HepG2 (cell line): ENCODE measurements around the gene DAAM2. TPM values are rescaled to one million over a fixed set of nuclear protein-coding genes. Genes with fewer than 3 reads are reported as not detected.

ENCODE experiments used
- ATAC-seq: fragments of 200-7000 bp; cut with Tn5 transposase; 3 replicates; pipeline ENCODE4 v1.9.1; 2020; ENCODE audit warnings: mild to moderate bottlenecking, moderate library complexity
- BruUV-seq: library from RNA; stranded (reverse); fragments of 400-500 nt; replicated peaks from 2 replicates; lab custom pipeline; 2021; lab: Mats Ljungman, UMichigan
- CTCF ChIA-PET: fragments of 300-600 bp; formaldehyde crosslinking; extraction: SDS; loops from one replicate; lab custom pipeline; 2021; ENCODE audit warnings: low total read pairs, inconsistent platforms, low intra/inter-chr PET ratio; lab: Yijun Ruan, JAX
- POLR2A ChIA-PET: fragments of 350-600 bp; sonication (Branson Sonifier 250); formaldehyde crosslinking; loops from one replicate; lab custom pipeline; 2020; ENCODE audit warnings: antibody characterized with exemption, inconsistent platforms; lab: Yijun Ruan, JAX
- DNase-seq: peaks from one replicate; pipeline ENCODE4 v3.0.0-alpha.2; 2015; ENCODE audit warnings: low spot score
- FAIRE-seq: peaks from 3 replicates; lab custom pipeline; 2011; peaks lifted over from hg19 to GRCh38; lab: Jason Lieb, UNC
- H2AFZ ChIP-seq: one replicate; pipeline ENCODE4 v1.6.1; 2011; ENCODE audit warnings: low read length, inconsistent platforms
- H3K27ac ChIP-seq: fragments of 300-600 bp; 3 replicates; pipeline ENCODE4 v1.8.0; 2011; ENCODE audit warnings: mixed run types, mild to moderate bottlenecking, mixed read lengths, low read length, inconsistent platforms; ENCODE audit not compliant: insufficient read depth; ENCODE audit errors: extremely low read length
- H3K27me3 ChIP-seq, 2 experiments: fragments of 200-600 bp in 1 of 2; 2 replicates in 1 of 2; 3 replicates in 1 of 2; pipeline versions ENCODE4 v1.6.0 to v1.8.0; 2011; ENCODE audit warnings: low read length in 2 of 2, mild to moderate bottlenecking in 2 of 2, moderate library complexity in 2 of 2, inconsistent platforms in 1 of 2; ENCODE audit not compliant: insufficient read depth in 2 of 2, control insufficient read depth in 1 of 2
- H3K36me3 ChIP-seq, 2 experiments: fragments of 200-600 bp in 1 of 2; replicated peaks in 1 of 2; 2 replicates in 1 of 2; 3 replicates in 1 of 2; pipeline versions ENCODE4 v1.5.1 to v1.8.0; 2011; ENCODE audit warnings: low read length in 2 of 2, inconsistent platforms in 1 of 2; ENCODE audit not compliant: insufficient read depth in 2 of 2, control insufficient read depth in 1 of 2
- H3K4me1 ChIP-seq: 2 replicates; pipeline ENCODE4 v1.5.1; 2012; ENCODE audit warnings: low read length, inconsistent platforms; ENCODE audit not compliant: insufficient read depth
- H3K4me2 ChIP-seq: 2 replicates; pipeline ENCODE4 v1.6.0; 2011; ENCODE audit warnings: low read depth, low read length, inconsistent platforms
- H3K4me3 ChIP-seq, 3 experiments: fragments of 200-600 bp in 1 of 3; sonication (generic), shearing (Covaris generic) in 1 of 3; replicated peaks in 1 of 3; 2 replicates each; pipeline ENCODE4 v1.5.1; 2011 to 2016; ENCODE audit warnings: low read length in 3 of 3, inconsistent platforms in 2 of 3, low read depth in 2 of 3, mild to moderate bottlenecking in 2 of 3, control low read depth in 1 of 3, mixed read lengths in 1 of 3; ENCODE audit not compliant: insufficient read depth in 1 of 3
- H3K79me2 ChIP-seq: one replicate; pipeline ENCODE4 v1.6.1; 2011; ENCODE audit warnings: low read length, inconsistent platforms; ENCODE audit not compliant: insufficient read depth
- H3K9ac ChIP-seq: 2 replicates; pipeline ENCODE4 v1.6.0; 2011; ENCODE audit warnings: mild to moderate bottlenecking, low read depth, low read length, inconsistent platforms; ENCODE audit not compliant: insufficient read depth
- H3K9me3 ChIP-seq: 2 replicates; pipeline ENCODE4 v1.5.1; 2012; ENCODE audit warnings: mild to moderate bottlenecking, low read length
- H4K20me1 ChIP-seq: 2 replicates; pipeline ENCODE4 v1.6.0; 2011; ENCODE audit warnings: inconsistent platforms, mild to moderate bottlenecking, low read length, moderate library complexity; ENCODE audit not compliant: insufficient read depth
- ARNTL ChIP-seq: sonication (generic); formaldehyde crosslinking; IDR thresholded peaks from 2 replicates; pipeline ENCODE4 v1.4.0; 2020; ENCODE audit warnings: mild to moderate bottlenecking, missing genetic modification reagents
- CBFB ChIP-seq: sonication (generic); formaldehyde crosslinking; IDR thresholded peaks from 2 replicates; pipeline ENCODE4 v1.4.0; 2020; ENCODE audit warnings: missing genetic modification reagents
- HOXD1 ChIP-seq: sonication (generic); formaldehyde crosslinking; IDR thresholded peaks from 2 replicates; pipeline ENCODE4 v1.5.0; 2020; ENCODE audit warnings: missing genetic modification reagents
- ZNF292 ChIP-seq: sonication (generic); formaldehyde crosslinking; IDR thresholded peaks from 2 replicates; pipeline ENCODE4 v1.8.1; 2022; ENCODE audit warnings: mild to moderate bottlenecking, low read depth, missing genetic modification reagents, borderline replicate concordance
- ZNF543 ChIP-seq: sonication (generic); formaldehyde crosslinking; IDR thresholded peaks from 2 replicates; pipeline ENCODE4 v1.4.0; 2020; ENCODE audit warnings: mild to moderate bottlenecking, missing genetic modification reagents
- ZNF546 ChIP-seq: sonication (generic); formaldehyde crosslinking; conservative IDR thresholded peaks from 2 replicates; pipeline ENCODE4 v1.8.1; 2023; ENCODE audit warnings: mild to moderate bottlenecking, missing genetic modification reagents
- ZNF883 ChIP-seq: sonication (generic); formaldehyde crosslinking; IDR thresholded peaks from 2 replicates; pipeline ENCODE4 v1.5.1; 2020; ENCODE audit warnings: mild to moderate bottlenecking, missing genetic modification reagents; ENCODE audit errors: not compliant biosample characterization
- WGBS: methylation state at CpG from one replicate; pipeline ENCODE4 v1.1.6; 2017; ENCODE audit warnings: low lambda C conversion rate; 5-methylcytosine and 5-hydroxymethylcytosine counted together
- in situ Hi-C: cut with HindIII; loops from 2 replicates; pipeline ENCODE4 v1.10.0; 2017; ENCODE audit warnings: low pct_unique_long_range_greater_than_20kb; ENCODE audit not compliant: extremely low pct_ligation_motif_present
- intact Hi-C: fragments of 100-400 bp; cut with micrococcal nuclease; formaldehyde crosslinking; loops from one replicate; pipeline ENCODE4 v1.10.0; 2022; ENCODE audit not compliant: unreplicated experiment
- polyA plus RNA-seq, 8 experiments: library from polyadenylated mRNA; depleted of rRNA in 3 of 8; stranded (reverse) in 7 of 8; unstranded in 1 of 8; fragments of >200 nt; fragmentation: Illumina TruSeq in 4 of 8; extraction: Trizol in 4 of 8; gene quantifications; 2 replicates each; pipeline versions ENCODE4 v1.2.1 to v1.2.3, GENCODE V29; 2011 to 2016; ENCODE audit warnings: low read depth in 4 of 8, missing spikeins in 1 of 8, mixed read lengths in 1 of 8; ENCODE audit not compliant: insufficient read depth in 1 of 8
- total RNA-seq, 5 experiments: library from RNA; depleted of rRNA; stranded (reverse); fragments of >200 nt; fragmentation: Illumina TruSeq; extraction: Trizol; gene quantifications; 2 replicates each; pipeline ENCODE4 v1.2.3, GENCODE V29; 2016; ENCODE audit warnings: low read depth in 1 of 5
- TF ChIP-seq, protein P1 (sequence below): sonication (generic); formaldehyde crosslinking; IDR thresholded peaks from 2 replicates; pipeline ENCODE4 v1.8.1; 2023; ENCODE audit warnings: mild to moderate bottlenecking, missing genetic modification reagents
- TF ChIP-seq, protein P2 (sequence below): sonication (generic); formaldehyde crosslinking; IDR thresholded peaks from 2 replicates; pipeline ENCODE4 v1.4.0; 2020; ENCODE audit warnings: missing genetic modification reagents
- TF ChIP-seq, protein P3 (sequence below): sonication (generic); formaldehyde crosslinking; IDR thresholded peaks from 2 replicates; pipeline ENCODE4 v1.4.0; 2020; ENCODE audit warnings: mild to moderate bottlenecking, missing genetic modification reagents
- TF ChIP-seq, protein P4 (sequence below): sonication (generic); formaldehyde crosslinking; IDR thresholded peaks from 2 replicates; pipeline ENCODE4 v1.8.1; 2023; ENCODE audit warnings: mild to moderate bottlenecking, inconsistent platforms, moderate library complexity, missing genetic modification reagents, borderline replicate concordance
- TF ChIP-seq, protein P5 (sequence below): IDR thresholded peaks from 2 replicates; pipeline ENCODE4 v1.6.1; 2016; ENCODE audit warnings: mild to moderate bottlenecking, missing biosample characterization, missing genetic modification reagents
- TF ChIP-seq, protein P6 (sequence below): sonication (generic); formaldehyde crosslinking; conservative IDR thresholded peaks from 2 replicates; pipeline ENCODE4 v1.4.0; 2020; ENCODE audit warnings: missing genetic modification reagents

Gene DAAM2
- total and polyA plus RNA-seq, 2 of the 13 experiments (the other 11 are each of a cell fraction or from before 2014, with no cell fraction given), result 0.01 TPM; not detected in 1

DNA sequence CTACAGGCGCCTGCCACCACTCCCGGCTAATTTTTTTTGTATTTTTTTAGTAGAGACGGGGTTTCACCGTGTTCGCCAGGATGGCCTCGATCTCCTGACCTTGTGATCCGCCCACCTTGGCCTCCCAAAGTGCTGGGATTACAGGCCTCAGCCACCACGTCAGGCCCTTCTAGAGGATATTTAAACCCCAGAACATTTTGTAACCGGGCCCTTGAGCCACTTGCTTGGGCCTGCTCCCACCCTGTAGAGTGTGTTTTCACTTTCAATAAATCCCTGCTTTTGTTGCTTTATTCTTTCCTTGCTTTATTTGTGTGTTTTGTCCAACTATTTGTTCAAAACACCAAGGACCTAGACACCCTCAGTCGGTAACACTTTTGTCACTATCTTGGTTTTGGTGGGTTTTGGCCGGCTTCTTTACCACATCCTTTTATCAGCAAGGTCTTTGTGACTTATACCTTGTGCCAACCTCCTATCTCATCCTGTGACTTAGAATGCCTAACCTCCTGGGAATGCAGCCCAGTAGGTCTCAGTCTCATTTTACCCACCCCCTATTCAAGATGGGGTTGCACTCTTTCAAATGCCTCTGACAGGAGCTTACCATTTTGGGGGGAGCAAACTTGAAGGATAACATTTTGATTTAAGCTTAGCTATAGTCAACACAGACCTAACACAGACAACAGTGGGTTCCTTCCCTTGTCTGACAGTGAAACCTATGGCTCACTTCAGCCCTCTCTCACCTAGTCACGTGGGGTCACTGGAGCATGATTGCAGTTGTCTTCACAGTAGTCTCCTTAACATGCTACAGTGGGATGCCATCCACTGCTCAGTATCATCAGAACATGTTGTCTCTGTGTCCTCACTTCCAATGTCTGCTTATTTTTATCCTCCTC, 39.1 kb upstream of the DAAM2 start:
- no peaks in the 10 kb centered on the region; a peak in 1 of 5 replicates for H3K27me3 ChIP-seq
- no peak for FAIRE-seq
- POLR2A ChIA-PET, result no interaction called here
- H3K27ac ChIP-seq, result no peak overlapping the region
- WGBS, result 54% methylated on average over 12 of the region's 12 CpGs
- intact Hi-C loops, result no loop called here
- H2AFZ ChIP-seq, result no peak overlapping the region
- DNase-seq, result no peak
- in situ Hi-C loops, result no loop called here
- no peaks in the 10 kb centered on the region for H3K79me2 ChIP-seq
- ATAC-seq, result no peak
- no peak overlapping the region for H3K4me3 ChIP-seq
- no peaks in the 10 kb centered on the region for H4K20me1 ChIP-seq
- H3K4me2 ChIP-seq, result no peak overlapping the region
- no peaks in the 10 kb centered on the region for H3K9me3 ChIP-seq
- CTCF ChIA-PET, result no interaction called here
- no TSS peak for BruUV-seq
- H3K9ac ChIP-seq, result no peak overlapping the region
- no peaks in the 10 kb centered on the region for H3K36me3 ChIP-seq
- TF ChIP-seq, protein P1, sequence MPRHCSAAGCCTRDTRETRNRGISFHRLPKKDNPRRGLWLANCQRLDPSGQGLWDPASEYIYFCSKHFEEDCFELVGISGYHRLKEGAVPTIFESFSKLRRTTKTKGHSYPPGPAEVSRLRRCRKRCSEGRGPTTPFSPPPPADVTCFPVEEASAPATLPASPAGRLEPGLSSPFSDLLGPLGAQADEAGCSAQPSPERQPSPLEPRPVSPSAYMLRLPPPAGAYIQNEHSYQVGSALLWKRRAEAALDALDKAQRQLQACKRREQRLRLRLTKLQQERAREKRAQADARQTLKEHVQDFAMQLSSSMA (CRISPR knock-in tag), result no peak
- TF ChIP-seq, protein P2, sequence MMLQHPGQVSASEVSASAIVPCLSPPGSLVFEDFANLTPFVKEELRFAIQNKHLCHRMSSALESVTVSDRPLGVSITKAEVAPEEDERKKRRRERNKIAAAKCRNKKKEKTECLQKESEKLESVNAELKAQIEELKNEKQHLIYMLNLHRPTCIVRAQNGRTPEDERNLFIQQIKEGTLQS (CRISPR knock-in tag), result no peak
- TF ChIP-seq ZNF543 (CRISPR knock-in tag) (no peak), ZNF883 (CRISPR knock-in tag) (no peak), ZNF292 (CRISPR knock-in tag) (no peak), ZNF546 (CRISPR knock-in tag) (no peak), CBFB (CRISPR knock-in tag) (no peak), ARNTL (CRISPR knock-in tag) (no peak), HOXD1 (no peak)
- TF ChIP-seq, protein P3, sequence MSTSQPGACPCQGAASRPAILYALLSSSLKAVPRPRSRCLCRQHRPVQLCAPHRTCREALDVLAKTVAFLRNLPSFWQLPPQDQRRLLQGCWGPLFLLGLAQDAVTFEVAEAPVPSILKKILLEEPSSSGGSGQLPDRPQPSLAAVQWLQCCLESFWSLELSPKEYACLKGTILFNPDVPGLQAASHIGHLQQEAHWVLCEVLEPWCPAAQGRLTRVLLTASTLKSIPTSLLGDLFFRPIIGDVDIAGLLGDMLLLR (CRISPR knock-in tag), result no peak
- TF ChIP-seq, protein P4, sequence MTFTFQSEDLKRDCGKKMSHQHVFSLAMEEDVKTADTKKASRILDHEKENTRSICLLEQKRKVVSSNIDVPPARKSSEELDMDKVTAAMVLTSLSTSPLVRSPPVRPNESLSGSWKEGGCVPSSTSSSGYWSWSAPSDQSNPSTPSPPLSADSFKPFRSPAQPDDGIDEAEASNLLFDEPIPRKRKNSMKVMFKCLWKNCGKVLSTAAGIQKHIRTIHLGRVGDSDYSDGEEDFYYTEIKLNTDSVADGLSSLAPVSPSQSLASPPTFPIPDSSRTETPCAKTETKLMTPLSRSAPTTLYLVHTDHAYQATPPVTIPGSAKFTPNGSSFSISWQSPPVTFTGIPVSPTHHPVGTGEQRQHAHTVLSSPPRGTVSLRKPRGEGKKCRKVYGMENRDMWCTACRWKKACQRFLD, result no peak
- TF ChIP-seq, protein P5, sequence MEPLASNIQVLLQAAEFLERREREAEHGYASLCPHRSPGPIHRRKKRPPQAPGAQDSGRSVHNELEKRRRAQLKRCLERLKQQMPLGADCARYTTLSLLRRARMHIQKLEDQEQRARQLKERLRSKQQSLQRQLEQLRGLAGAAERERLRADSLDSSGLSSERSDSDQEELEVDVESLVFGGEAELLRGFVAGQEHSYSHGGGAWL (CRISPR knock-in tag), result no peak
- TF ChIP-seq, protein P6, sequence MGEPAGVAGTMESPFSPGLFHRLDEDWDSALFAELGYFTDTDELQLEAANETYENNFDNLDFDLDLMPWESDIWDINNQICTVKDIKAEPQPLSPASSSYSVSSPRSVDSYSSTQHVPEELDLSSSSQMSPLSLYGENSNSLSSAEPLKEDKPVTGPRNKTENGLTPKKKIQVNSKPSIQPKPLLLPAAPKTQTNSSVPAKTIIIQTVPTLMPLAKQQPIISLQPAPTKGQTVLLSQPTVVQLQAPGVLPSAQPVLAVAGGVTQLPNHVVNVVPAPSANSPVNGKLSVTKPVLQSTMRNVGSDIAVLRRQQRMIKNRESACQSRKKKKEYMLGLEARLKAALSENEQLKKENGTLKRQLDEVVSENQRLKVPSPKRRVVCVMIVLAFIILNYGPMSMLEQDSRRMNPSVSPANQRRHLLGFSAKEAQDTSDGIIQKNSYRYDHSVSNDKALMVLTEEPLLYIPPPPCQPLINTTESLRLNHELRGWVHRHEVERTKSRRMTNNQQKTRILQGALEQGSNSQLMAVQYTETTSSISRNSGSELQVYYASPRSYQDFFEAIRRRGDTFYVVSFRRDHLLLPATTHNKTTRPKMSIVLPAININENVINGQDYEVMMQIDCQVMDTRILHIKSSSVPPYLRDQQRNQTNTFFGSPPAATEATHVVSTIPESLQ (CRISPR knock-in tag), result no peak
- TF ChIP-seq, all 625 proteins: peak for 0
- H3K4me1 ChIP-seq, result no peaks in the 10 kb centered on the region
